ENCODE results near the gene KRT85. TPM values are rescaled to one million over a fixed set of nuclear protein-coding genes. Genes with fewer than 3 reads are reported as not detected.

KRT85 gene
- total RNA-seq, 1 donor from 2014 or later, result not detected

DNA sequence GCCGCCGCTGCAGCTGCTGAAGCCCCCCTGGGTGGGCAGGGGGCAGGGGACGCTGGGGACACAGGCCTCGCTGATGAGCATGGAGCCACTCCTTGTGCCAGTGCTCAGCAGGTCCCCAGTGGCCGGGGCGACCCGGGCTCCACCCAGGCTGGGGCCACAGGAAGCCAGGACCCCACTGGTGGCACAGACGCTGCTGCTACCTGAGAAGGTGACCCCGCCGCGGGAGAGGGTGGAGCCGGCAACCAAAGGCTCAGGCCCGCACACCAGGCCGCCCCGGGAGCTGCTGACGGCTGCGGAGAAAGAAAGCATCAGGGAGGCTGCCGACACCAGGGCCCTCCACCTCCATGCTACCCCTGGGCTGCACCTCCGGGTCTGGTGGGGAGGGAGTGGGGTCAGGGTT lies 10.8 kb upstream of the KRT85 start:
- H3K27me3 Mint-ChIP-seq (ENCODE audit: low read depth), result peaks cover 16% of the 10 kb centered on the region

GRCh38 chr12:52377266-52377665 lies 10.0 kb upstream of the KRT85 start:
- Mint-ChIP-seq H3K4me1 (no peaks in the 10 kb centered on the region), H3K4me3 (no peak overlapping the region), H3K9me3 (peaks cover 7% of the 10 kb centered on the region), H3K36me3 (no peaks in the 10 kb centered on the region), H3K27me3 (ENCODE audit: low read depth) (peaks cover 14% of the 10 kb centered on the region), H3K27ac (no peak overlapping the region)
- TF ChIP-seq CTCF (IDR thresholded peaks at IDR 0.05; ENCODE audit: unreplicated experiment), result no peak
- no peak for DNase-seq (ENCODE audit: low spot score in 2 of 2, unreplicated experiment in 2 of 2)

More for the DNA sequence above, 10.8 kb upstream of the KRT85 start:
- no peak for TF ChIP-seq CTCF (IDR thresholded peaks at IDR 0.05; ENCODE audit: unreplicated experiment)
- no peaks in the 10 kb centered on the region for H3K36me3 Mint-ChIP-seq
- H3K4me3 Mint-ChIP-seq, result no peak overlapping the region
- H3K9me3 Mint-ChIP-seq, result peaks cover 7% of the 10 kb centered on the region
- no peak for DNase-seq (ENCODE audit: low spot score in 2 of 2, unreplicated experiment in 2 of 2)
- H3K27ac Mint-ChIP-seq, result no peak overlapping the region
- H3K4me1 Mint-ChIP-seq, result no peaks in the 10 kb centered on the region

- H3K36me3 Mint-ChIP-seq, result no peaks in the 10 kb centered on the region
- TF ChIP-seq CTCF (IDR thresholded peaks at IDR 0.05; ENCODE audit: unreplicated experiment), result peak; percentile 77
- H3K27ac Mint-ChIP-seq, result no peak overlapping the region
- H3K9me3 Mint-ChIP-seq, result peaks cover 7% of the 10 kb centered on the region
- H3K4me1 Mint-ChIP-seq, result peaks cover 4% of the 10 kb centered on the region
- peak in 1 of 2 experiments; percentile 83 for DNase-seq (ENCODE audit: low spot score in 2 of 2, unreplicated experiment in 2 of 2)
- no peak overlapping the region for H3K4me3 Mint-ChIP-seq
- H3K27me3 Mint-ChIP-seq (ENCODE audit: low read depth), result peaks cover 25% of the 10 kb centered on the region
Observed at GRCh38 chr12:52372216-52373154, 5.2 kb upstream of the KRT85 start.

- no peak for TF ChIP-seq CTCF (IDR thresholded peaks at IDR 0.05; ENCODE audit: unreplicated experiment)
Observed at GRCh38 chr12:52371716-52372115, 4.4 kb upstream of the KRT85 start.

DNA sequence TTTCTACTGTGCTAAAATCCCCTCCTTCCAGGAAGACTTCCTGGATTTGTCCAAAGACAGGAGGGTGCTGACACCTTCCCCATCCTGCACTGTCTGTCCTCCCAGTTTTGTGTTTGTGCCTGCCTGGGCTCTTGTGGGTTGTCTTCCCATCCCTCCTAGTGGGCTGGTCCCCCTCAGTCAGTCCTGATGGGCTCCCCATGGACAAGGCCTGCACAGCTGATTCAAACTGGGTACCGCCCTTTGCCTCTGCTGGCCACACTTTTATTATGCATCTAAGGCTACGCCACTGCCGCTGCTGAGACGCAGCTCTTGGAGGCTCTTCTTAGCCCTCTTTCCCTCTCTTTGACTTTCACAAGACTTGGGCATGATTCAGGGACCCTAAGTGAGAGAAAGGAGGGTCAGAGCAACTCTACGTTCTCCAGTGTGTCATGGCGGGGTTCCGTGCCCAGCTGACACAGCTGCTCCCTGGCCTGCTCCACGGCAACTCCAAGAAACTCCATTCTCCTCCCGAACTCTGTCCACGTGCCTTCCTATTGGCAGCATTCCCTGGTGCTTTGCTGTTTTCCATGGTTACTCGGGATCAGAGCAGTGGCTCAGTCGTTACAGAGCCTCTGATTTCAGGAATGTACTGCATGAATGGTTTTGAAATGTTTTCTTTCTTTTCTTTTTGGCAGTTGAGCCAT lies 3.8 kb upstream of the KRT85 start:
- no peak overlapping the region for H3K27ac Mint-ChIP-seq
- TF ChIP-seq CTCF (IDR thresholded peaks at IDR 0.05; ENCODE audit: unreplicated experiment), result no peak
- no peaks in the 10 kb centered on the region for H3K36me3 Mint-ChIP-seq
- peaks cover 4% of the 10 kb centered on the region for H3K4me1 Mint-ChIP-seq
- H3K9me3 Mint-ChIP-seq, result peaks cover 7% of the 10 kb centered on the region
- no peak for DNase-seq (ENCODE audit: low spot score in 2 of 2, unreplicated experiment in 2 of 2)
- no peak overlapping the region for H3K4me3 Mint-ChIP-seq
- peaks cover 25% of the 10 kb centered on the region for H3K27me3 Mint-ChIP-seq (ENCODE audit: low read depth)

More at GRCh38 chr12:52371716-52372115, 4.4 kb upstream of the KRT85 start:
- no peaks in the 10 kb centered on the region for H3K36me3 Mint-ChIP-seq
- H3K27me3 Mint-ChIP-seq (ENCODE audit: low read depth), result peaks cover 27% of the 10 kb centered on the region
- no peak overlapping the region for H3K4me3 Mint-ChIP-seq
- no peak for DNase-seq (ENCODE audit: low spot score in 2 of 2, unreplicated experiment in 2 of 2)
- no peak overlapping the region for H3K27ac Mint-ChIP-seq
- peaks cover 7% of the 10 kb centered on the region for H3K9me3 Mint-ChIP-seq
- peaks cover 4% of the 10 kb centered on the region for H3K4me1 Mint-ChIP-seq
